Hepatic stellate cell (primary cell): ENCODE measurements around the gene RAPGEF6.
"Not testable (repeated sequence)": the region's sequence is repeated elsewhere in the genome, so short reads cannot be mapped to it uniquely, and the experiment has no call there.

Experiments used
- DNase-seq: peaks from one replicate; pipeline ENCODE4 v3.0.0; 2011; ENCODE audit warnings: low spot score

RAPGEF6 gene

GRCh38 chr5:131495536-131496399, 139.3 kb downstream of the RAPGEF6 start:
- no peak for DNase-seq

- no peak for DNase-seq
These were observed 143.3 kb downstream of the RAPGEF6 start for GRCh38 chr5:131491749-131492148.

GRCh38 chr5:131488463-131488862, 146.6 kb downstream of the RAPGEF6 start:
- DNase-seq = no peak

GRCh38 chr5:131487371-131487770, 147.7 kb downstream of the RAPGEF6 start:
- not testable (repeated sequence) for DNase-seq

- DNase-seq = no peak
These were observed 152.4 kb downstream of the RAPGEF6 start for GRCh38 chr5:131482617-131483016.

GRCh38 chr5:131481569-131481968, 153.5 kb downstream of the RAPGEF6 start:
- no peak for DNase-seq

- DNase-seq = peak; percentile 23
These were observed 159.5 kb downstream of the RAPGEF6 start for GRCh38 chr5:131475541-131475941.

- DNase-seq = no peak
These were observed 161.3 kb downstream of the RAPGEF6 start for GRCh38 chr5:131473731-131474130.

GRCh38 chr5:131466171-131466766, 168.8 kb downstream of the RAPGEF6 start:
- DNase-seq = peak; percentile 32

GRCh38 chr5:131463656-131464055, 171.4 kb downstream of the RAPGEF6 start:
- DNase-seq = no peak

- no peak for DNase-seq
These were observed 172.6 kb downstream of the RAPGEF6 start for GRCh38 chr5:131462454-131462853.

- no peak for DNase-seq
These were observed 173.3 kb downstream of the RAPGEF6 start for GRCh38 chr5:131461742-131462141.

- DNase-seq = no peak
These were observed 174.0 kb downstream of the RAPGEF6 start for GRCh38 chr5:131460867-131461572.

- no peak for DNase-seq
These were observed 174.9 kb downstream of the RAPGEF6 start for GRCh38 chr5:131460133-131460532.

- no peak for DNase-seq
These were observed 175.8 kb downstream of the RAPGEF6 start for GRCh38 chr5:131459216-131459615.

GRCh38 chr5:131457193-131457592, 177.8 kb downstream of the RAPGEF6 start:
- no peak for DNase-seq

GRCh38 chr5:131450941-131451340, 184.1 kb downstream of the RAPGEF6 start:
- no peak for DNase-seq

GRCh38 chr5:131441184-131441583, 193.8 kb downstream of the RAPGEF6 start:
- no peak for DNase-seq

- no peak for DNase-seq
These were observed 198.9 kb downstream of the RAPGEF6 start for GRCh38 chr5:131436081-131436480.

GRCh38 chr5:131433109-131433508, 201.9 kb downstream of the RAPGEF6 start:
- DNase-seq = no peak

GRCh38 chr5:131431794-131432193, 203.2 kb downstream of the RAPGEF6 start:
- DNase-seq = no peak

- DNase-seq = peak; percentile 29
These were observed 204.2 kb downstream of the RAPGEF6 start for GRCh38 chr5:131430794-131431193.

GRCh38 chr5:131426011-131426410, 209.0 kb downstream of the RAPGEF6 start:
- no peak for DNase-seq
